ENCODE measurements around the gene SKAP1.

The SKAP1 gene

GRCh38 chr17:48127371-48128051 is 302.5 kb downstream of the SKAP1 start:
- peak; percentile 73 for DNase-seq (ENCODE audit: insufficient read length, low spot score)
- peak; percentile 95 for FAIRE-seq

- no peak for DNase-seq (ENCODE audit: insufficient read length, low spot score)
- FAIRE-seq: no peak
Observed at GRCh38 chr17:48126532-48126850, 303.5 kb downstream of the SKAP1 start.

GRCh38 chr17:48125829-48126531 is 304.0 kb downstream of the SKAP1 start:
- FAIRE-seq (no peak), DNase-seq (ENCODE audit: insufficient read length, low spot score) (no peak)

GRCh38 chr17:48123776-48124388 is 306.1 kb downstream of the SKAP1 start:
- DNase-seq (ENCODE audit: insufficient read length, low spot score) (no peak), FAIRE-seq (no peak)

- DNase-seq (ENCODE audit: insufficient read length, low spot score): no peak
- no peak for FAIRE-seq
Observed at GRCh38 chr17:48123111-48123510, 306.9 kb downstream of the SKAP1 start.

- no peak for FAIRE-seq
- DNase-seq (ENCODE audit: insufficient read length, low spot score): no peak
Observed at GRCh38 chr17:48122665-48123045, 307.4 kb downstream of the SKAP1 start.

- DNase-seq (ENCODE audit: insufficient read length, low spot score) (no peak), FAIRE-seq (no peak)
Observed at GRCh38 chr17:48121923-48122664, 307.9 kb downstream of the SKAP1 start.

GRCh38 chr17:48113201-48113676 is 316.8 kb downstream of the SKAP1 start:
- FAIRE-seq: no peak
- no peak for DNase-seq (ENCODE audit: insufficient read length, low spot score)

GRCh38 chr17:48111937-48112241 is 318.1 kb downstream of the SKAP1 start:
- no peak for DNase-seq (ENCODE audit: insufficient read length, low spot score)
- FAIRE-seq: no peak

- DNase-seq (ENCODE audit: insufficient read length, low spot score): no peak
- no peak for FAIRE-seq
Observed at GRCh38 chr17:48110761-48111160, 319.3 kb downstream of the SKAP1 start.

- FAIRE-seq: peak; percentile 93
- DNase-seq (ENCODE audit: insufficient read length, low spot score): peak; percentile 98
Observed at GRCh38 chr17:48107137-48108055, 322.6 kb downstream of the SKAP1 start, which contains the start of gene SNX11. SNX11 (plus strand) TSS chr17:48107766; CDS start chr17:48112044, 4,278 bp downstream.

- FAIRE-seq: no peak
- DNase-seq (ENCODE audit: insufficient read length, low spot score): no peak
Observed at GRCh38 chr17:48106802-48107136, 323.2 kb downstream of the SKAP1 start.

GRCh38 chr17:48104440-48104839 is 325.6 kb downstream of the SKAP1 start:
- FAIRE-seq: no peak

GRCh38 chr17:48102798-48103715 is 327.0 kb downstream of the SKAP1 start:
- FAIRE-seq (no peak), DNase-seq (ENCODE audit: insufficient read length, low spot score) (no peak)

More at GRCh38 chr17:48104440-48104839, 325.6 kb downstream of the SKAP1 start:
- DNase-seq (ENCODE audit: insufficient read length, low spot score): no peak

- FAIRE-seq: no peak
- no peak for DNase-seq (ENCODE audit: insufficient read length, low spot score)
Observed at GRCh38 chr17:48102043-48102750, 327.8 kb downstream of the SKAP1 start.

- FAIRE-seq (peak; percentile 81), DNase-seq (ENCODE audit: insufficient read length, low spot score) (peak; percentile 98)
Observed at GRCh38 chr17:48101012-48101720, 328.8 kb downstream of the SKAP1 start, which contains the start of gene CBX1. CBX1 (minus strand) TSS chr17:48101478; CDS start chr17:48077004, 24,474 bp downstream.

GRCh38 chr17:48100591-48101011 is 329.4 kb downstream of the SKAP1 start:
- FAIRE-seq (no peak), DNase-seq (ENCODE audit: insufficient read length, low spot score) (peak; percentile 72)

- no peak for DNase-seq (ENCODE audit: insufficient read length, low spot score)
- no peak for FAIRE-seq
Observed at GRCh38 chr17:48100160-48100559, 329.9 kb downstream of the SKAP1 start.

All from HTR-8/SVneo (cell line).